NCI-H187 treated with DMSO at 0.1 percent for 48 hours (cell line): ENCODE results near the gene ANO9.

Experiments
- DNase-seq: peaks from one replicate; lab custom pipeline; 2025; lab: John Stamatoyannopoulos, UW

ANO9 gene

GRCh38 chr11:368414-369335 is 73.1 kb downstream of the ANO9 start:
- no peak for DNase-seq

GRCh38 chr11:367956-368413 is 73.8 kb downstream of the ANO9 start:
- no peak for DNase-seq
